Choroid plexus epithelial cell (primary cell): ENCODE results near the gene ACOX2.

Source experiments
- DNase-seq: peaks from one replicate; pipeline ENCODE4 v3.0.0-alpha.2; 2010; ENCODE audit warnings: low read depth
- H3K4me3 ChIP-seq: 2 replicates; pipeline ENCODE4 v1.5.1; 2011; ENCODE audit warnings: low read depth, mild to moderate bottlenecking, control low read depth, low read length, moderate library complexity
- TF ChIP-seq, protein P1 (sequence below): conservative IDR thresholded peaks from 2 replicates; pipeline ENCODE4 v1.5.1; 2011; ENCODE audit warnings: low read depth, mild to moderate bottlenecking, control low read depth, inconsistent platforms, low read length, moderate library complexity

Gene ACOX2

GRCh38 chr3:58536501-58537411 is at the start of gene ACOX2:
Gene ACOX2 (minus strand): TSS chr3:58537190. CDS start chr3:58535106, 2,084 bp downstream.
- TF ChIP-seq, protein P1, sequence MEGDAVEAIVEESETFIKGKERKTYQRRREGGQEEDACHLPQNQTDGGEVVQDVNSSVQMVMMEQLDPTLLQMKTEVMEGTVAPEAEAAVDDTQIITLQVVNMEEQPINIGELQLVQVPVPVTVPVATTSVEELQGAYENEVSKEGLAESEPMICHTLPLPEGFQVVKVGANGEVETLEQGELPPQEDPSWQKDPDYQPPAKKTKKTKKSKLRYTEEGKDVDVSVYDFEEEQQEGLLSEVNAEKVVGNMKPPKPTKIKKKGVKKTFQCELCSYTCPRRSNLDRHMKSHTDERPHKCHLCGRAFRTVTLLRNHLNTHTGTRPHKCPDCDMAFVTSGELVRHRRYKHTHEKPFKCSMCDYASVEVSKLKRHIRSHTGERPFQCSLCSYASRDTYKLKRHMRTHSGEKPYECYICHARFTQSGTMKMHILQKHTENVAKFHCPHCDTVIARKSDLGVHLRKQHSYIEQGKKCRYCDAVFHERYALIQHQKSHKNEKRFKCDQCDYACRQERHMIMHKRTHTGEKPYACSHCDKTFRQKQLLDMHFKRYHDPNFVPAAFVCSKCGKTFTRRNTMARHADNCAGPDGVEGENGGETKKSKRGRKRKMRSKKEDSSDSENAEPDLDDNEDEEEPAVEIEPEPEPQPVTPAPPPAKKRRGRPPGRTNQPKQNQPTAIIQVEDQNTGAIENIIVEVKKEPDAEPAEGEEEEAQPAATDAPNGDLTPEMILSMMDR = no peak
- peak within 1 kb of the TSS; percentile 41 for H3K4me3 ChIP-seq
- peak; percentile 84 for DNase-seq

DNA sequence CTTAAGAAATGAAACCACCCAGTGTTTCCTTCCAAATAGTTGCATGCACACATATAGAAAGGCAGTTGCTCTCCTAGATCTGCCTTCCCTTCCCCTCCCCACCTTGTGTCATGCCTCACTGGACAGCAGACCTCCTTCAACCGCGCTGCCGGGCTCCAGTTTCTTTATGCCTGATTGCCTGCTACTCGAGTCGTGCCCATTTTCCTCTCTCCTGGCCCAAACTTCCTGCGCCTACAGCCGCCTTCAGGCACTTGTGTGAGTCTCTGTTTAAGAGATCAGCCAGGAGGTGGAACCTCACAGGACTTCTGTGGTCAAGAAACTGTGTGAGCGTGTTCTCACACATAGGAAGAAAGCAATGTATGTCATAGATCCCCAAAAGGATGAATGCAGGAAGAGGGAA is 49.0 kb upstream of the ACOX2 start:
- TF ChIP-seq, protein P1 = no peak
- no peak for DNase-seq
- H3K4me3 ChIP-seq = no peak overlapping the region

DNA sequence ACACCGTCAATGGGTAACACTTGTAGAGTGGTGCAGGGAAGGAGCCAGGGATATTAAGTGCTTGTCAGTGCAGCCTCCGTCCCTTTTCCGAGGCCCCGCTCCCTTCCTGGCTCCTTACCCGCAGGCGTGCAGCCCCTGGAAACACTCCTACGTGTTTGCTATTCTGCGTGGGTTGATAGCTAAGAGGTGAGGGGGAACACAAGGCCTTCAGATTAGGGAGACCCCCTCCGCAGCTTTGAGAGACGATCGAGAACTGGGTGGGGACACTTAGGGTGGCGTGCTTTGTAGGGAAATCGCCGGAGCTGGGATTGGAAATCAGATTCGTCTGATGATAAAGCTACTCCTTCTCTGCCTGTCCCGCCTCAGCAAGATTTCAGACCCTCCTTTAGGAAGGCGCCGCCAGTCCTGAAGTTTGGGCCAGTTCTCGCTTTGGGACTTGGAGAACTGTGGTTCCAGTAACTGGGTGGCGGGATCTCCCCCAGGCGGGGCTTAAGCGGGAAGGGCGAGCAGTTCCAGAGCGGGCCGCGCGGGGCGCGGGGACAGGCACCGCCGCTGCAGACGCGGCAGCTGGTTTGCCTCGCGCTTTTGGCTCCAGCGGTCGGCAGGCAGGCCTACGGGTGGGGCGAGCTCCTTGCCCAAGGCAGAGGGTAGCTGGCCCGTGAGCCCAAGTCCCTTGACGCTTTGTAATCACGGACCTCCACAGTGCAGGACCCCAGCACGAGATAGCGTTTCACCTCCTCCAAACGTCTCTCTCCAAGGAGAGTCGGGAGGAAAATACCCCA is 48.2 kb upstream of the ACOX2 start:
- TF ChIP-seq, protein P1 = peak; percentile 67
- peak; percentile 58 for DNase-seq
- peak overlapping the region; percentile 65 for H3K4me3 ChIP-seq

- TF ChIP-seq, protein P1 = no peak
- H3K4me3 ChIP-seq = peak overlapping the region; percentile 65
- DNase-seq = no peak
These were observed 47.7 kb upstream of the ACOX2 start for GRCh38 chr3:58584690-58585004.

DNA sequence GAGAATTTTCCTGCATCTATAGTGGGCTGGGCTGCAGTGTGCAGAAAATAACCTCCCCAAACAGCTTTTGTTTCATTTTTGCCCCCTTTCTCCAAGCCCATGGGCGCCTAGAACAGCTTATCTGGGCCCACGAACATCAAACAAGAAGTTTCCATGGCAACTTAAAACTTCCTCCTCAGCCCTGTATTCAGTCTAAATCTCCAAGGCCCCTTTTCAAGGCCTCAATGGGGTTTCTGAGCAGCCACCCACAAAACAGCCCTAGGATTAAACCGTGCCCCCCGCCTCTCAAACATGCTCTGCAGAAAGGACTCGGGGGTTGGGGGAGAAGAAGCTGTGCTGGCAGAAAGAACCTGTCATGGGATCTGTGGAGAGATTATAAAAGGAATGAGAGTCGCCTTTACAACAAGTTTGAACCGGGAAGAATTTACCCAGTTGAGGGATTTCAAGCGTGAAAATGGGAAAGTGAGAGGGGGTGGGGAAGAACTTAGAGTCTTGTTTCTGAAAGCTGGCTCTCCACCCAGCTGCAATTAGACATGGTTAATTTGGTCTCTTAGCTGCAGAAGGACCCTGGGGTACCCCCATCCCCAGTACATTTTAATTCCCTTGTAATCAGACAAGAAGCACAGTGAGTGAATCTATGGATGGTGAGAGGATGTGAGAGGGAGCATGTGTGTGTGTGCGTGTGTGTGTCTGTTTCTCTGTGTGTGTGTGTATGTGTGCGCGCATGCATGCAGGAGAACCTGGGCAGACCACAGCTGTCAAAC is 44.5 kb upstream of the ACOX2 start:
- H3K4me3 ChIP-seq = no peak overlapping the region
- no peak for DNase-seq
- TF ChIP-seq, protein P1 = no peak

DNA sequence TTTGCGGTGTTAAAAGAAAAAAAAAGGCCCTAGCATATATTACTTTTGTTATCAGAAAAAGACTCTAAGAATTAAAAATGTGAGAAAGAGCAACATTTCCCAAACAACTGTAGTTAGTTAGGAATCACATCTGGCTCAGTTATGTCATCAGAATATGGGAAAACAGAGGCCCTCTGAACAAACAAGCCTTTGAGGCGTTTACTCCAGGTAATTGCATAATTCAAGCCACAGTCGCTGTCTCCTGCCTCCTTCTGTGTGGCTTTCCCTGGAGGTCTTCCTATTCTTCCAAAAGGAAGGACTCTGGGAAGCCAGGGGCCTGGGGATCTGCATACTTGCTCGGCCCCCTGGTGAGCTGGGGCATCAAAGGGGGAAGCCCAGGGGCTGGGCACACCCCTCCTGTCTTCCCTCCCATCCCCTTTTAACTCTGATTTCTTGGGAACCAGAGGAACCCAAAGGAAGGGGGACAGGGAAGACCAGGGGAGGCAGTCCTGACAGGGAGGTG is 43.9 kb upstream of the ACOX2 start:
- no peak for DNase-seq
- H3K4me3 ChIP-seq = no peak overlapping the region
- TF ChIP-seq, protein P1 = no peak
